NCI-H526 treated with DMSO at 0.1 percent for 48 hours (cell line): Measurements from ENCODE around the gene ICE1.
A peak's percentile ranks its signal among the peaks of the same experiment; 100 is the strongest.
"Not testable (repeated sequence)": the region's sequence is repeated elsewhere in the genome, so short reads cannot be mapped to it uniquely, and the experiment has no call there.

Source experiments
- DNase-seq: peaks from one replicate; lab custom pipeline; 2025; lab: John Stamatoyannopoulos, UW

ICE1 gene

GRCh38 chr5:5490774-5491347 is 68.4 kb downstream of the ICE1 start:
- no peak for DNase-seq

- DNase-seq = peak; percentile 79
These were observed 69.8 kb downstream of the ICE1 start for GRCh38 chr5:5492087-5492933.

DNA sequence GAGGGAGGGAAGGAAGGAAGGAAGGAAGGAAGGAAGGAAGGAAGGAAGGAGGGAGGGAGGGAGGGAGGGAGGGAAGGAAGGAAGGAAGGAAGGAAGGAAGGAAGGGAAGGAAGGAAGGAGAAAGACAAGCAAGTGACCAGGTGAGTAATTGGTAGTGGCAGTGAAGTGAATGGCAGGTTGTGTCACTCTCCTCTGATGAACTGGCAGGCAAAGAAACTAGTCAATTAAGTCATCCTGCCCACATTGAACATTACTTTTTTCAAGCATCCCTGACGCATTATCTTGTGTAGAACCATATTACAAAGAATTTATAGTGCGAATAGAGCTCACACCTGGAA is 70.4 kb downstream of the ICE1 start:
- not testable (repeated sequence) for DNase-seq

- DNase-seq = no peak
These were observed 72.3 kb downstream of the ICE1 start for GRCh38 chr5:5494489-5495402.

DNA sequence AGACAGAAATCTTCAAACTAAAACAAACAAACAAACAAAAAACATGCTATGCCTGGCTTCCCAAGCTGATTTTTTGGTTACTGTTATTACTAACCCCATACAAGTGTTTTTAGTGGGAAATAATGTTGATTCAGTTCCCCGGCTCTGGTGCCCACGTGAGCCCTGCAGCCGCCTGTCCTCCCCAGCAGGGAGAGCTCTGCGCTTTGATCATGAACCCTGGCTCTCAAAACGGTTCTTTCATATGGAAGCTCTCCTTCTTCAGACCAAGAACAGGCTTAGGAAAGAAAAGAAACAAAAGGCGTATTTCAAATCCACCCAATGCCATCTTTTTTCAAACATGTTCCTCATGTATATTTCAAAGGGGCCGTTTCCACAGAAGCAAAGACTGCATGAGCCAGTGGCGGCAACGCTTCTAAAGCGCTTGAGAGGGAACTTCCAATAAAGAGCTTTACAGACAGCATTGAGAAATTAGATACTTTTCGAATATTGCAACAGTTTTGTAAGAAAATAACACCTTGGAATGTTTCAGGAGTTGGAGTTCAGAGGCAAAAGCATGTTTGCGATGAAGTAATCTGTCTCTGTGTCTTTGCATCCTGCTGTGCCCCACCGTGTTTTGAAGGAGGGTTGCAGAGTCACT is 74.8 kb downstream of the ICE1 start:
- DNase-seq = peak; percentile 85

DNA sequence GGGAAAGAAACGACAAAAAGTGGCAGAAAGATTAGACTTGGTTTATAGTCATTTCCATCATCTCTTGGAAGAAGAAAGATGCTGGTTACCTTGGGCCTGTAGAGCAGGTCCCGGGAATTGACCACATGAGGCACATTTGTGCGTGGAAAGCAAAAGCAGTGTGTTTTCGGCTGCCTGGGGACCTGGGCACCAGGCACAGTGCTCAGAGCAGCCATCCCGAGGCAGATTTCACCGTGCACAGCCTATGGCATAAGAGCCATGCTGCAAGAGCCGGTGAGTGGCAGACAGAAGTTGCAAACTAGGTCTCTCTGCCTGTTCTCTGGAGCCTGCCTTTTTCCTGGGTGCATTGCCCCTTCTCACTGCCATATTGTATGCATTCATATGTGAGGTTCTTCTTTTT is 77.0 kb downstream of the ICE1 start:
- DNase-seq = no peak

DNA sequence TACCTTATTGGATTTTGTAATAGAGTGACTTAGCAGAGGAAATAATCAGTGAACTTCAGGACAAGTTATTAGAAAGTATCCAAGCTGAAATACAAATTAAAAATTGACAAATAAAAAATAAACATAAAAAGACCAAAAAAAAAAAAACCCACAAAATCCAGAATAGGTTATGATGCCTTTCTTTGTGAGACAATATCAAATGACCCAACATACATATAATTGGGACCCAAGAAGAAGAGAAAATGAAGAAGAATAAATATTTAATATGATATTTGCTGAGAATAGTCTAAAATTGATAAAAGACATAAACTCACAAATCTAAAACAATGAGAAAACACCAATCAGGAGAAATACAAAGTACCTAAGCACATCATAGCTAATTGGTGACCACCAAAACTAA is 81.8 kb downstream of the ICE1 start:
- DNase-seq = no peak

DNA sequence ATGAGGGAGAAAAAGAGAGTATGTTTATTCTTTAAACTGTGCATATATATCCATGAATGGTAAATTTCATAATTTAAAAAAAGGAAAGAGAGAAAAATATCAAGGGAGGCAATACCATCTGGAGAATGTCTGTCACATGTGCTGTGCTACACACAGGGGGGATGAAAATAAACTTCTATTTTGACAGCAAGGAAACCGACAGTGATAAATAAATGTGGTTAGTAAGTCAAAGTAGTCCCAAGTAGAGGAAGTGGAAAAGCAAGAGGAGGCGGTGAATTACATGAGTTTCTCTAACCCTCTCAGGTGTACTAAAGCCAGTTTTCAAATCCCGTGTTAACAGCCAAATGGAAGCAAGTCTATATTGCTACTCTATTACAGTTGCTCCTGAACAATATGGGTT is 83.3 kb downstream of the ICE1 start:
- DNase-seq = no peak

GRCh38 chr5:5508391-5508790 is 85.9 kb downstream of the ICE1 start:
- DNase-seq = no peak

DNA sequence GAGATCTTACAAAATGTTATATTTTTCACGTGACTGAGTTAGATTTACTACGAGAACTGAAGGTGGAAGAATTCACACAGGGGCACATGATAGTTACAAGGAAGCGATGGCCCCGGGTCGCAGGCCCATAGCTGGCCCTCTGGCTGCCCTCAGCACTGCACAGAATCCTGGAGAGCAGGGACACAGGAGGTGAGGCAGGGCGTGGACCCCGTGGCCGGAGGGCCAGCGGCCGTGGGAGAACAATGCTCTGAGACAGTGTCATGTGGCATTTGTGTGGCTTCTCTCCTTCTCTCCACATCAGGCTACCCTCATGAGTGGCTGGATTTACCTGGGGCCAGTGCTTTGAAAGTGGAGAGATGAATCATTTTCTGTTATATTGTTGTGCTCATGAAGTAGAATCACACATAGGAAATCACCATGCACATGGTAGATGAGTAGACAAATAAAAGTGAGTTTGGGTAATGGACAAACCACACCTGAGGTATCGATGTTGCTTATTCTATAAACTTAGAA is 89.5 kb downstream of the ICE1 start:
- DNase-seq = no peak

GRCh38 chr5:5512543-5512942 is 90.1 kb downstream of the ICE1 start:
- DNase-seq = no peak

DNA sequence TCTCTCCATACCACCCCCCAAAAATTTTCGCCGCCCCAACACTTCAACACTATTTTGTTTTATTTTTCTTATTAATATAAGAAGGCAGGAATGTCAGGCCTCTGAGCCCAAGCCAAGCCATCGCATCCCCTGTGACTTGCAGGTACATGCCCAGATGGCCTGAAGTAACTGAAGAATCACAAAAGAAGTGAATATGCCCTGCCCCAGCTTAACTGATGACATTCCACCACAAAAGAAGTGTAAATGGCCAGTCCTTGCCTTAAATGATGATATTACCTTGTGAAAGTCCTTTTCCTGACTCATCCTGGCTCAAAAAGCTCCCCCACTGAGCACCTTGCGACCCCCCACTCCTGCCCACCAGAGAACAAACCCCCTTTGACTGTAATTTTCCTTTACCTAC is 98.1 kb downstream of the ICE1 start:
- not testable (repeated sequence) for DNase-seq

DNA sequence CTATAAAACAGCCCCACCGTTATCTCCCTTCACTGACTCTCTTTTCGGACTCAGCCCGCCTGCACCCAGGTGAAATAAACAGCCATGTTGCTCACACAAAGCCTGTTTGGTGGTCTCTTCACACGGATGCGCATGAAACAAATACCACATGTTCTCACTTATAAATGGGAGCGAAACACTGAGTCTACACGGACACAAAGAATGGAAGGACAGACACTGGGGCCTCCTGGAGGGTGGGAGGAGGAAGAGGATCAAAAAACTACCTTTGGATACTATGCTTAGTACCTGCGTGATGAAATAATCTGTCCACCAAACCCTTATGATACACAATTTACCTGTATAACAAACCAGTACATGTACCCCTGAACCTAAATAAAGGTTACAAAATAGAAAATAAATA is 98.6 kb downstream of the ICE1 start:
- DNase-seq = no peak

- no peak for DNase-seq
These were observed 99.0 kb downstream of the ICE1 start for GRCh38 chr5:5521478-5521877.

- no peak for DNase-seq
These were observed 99.9 kb downstream of the ICE1 start for GRCh38 chr5:5522336-5522735.

DNA sequence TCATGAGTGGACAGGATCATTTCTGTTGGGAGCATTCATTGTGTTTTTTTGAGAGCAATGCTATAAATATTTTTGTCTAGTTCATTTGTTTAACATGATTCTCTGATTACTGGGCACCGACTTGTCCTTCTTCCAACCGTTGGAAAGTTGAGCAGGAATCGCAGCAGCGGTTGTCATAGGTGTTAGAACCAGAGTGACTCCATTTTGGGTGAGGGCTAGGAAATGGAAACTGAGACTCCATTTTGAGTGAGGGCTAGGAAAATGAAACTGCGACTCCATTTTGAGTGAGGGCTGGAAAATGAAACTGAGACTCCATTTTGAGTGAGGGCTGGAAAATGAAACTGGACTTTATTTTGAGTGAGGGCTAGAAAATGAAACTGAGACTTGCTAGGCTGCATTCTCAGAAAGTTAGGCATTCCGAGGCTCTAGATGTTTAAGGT is 100.6 kb downstream of the ICE1 start:
- DNase-seq = no peak

- no peak for DNase-seq
These were observed 101.8 kb downstream of the ICE1 start for GRCh38 chr5:5524327-5524726.

- DNase-seq = no peak
These were observed 108.9 kb downstream of the ICE1 start for GRCh38 chr5:5531371-5531770.

DNA sequence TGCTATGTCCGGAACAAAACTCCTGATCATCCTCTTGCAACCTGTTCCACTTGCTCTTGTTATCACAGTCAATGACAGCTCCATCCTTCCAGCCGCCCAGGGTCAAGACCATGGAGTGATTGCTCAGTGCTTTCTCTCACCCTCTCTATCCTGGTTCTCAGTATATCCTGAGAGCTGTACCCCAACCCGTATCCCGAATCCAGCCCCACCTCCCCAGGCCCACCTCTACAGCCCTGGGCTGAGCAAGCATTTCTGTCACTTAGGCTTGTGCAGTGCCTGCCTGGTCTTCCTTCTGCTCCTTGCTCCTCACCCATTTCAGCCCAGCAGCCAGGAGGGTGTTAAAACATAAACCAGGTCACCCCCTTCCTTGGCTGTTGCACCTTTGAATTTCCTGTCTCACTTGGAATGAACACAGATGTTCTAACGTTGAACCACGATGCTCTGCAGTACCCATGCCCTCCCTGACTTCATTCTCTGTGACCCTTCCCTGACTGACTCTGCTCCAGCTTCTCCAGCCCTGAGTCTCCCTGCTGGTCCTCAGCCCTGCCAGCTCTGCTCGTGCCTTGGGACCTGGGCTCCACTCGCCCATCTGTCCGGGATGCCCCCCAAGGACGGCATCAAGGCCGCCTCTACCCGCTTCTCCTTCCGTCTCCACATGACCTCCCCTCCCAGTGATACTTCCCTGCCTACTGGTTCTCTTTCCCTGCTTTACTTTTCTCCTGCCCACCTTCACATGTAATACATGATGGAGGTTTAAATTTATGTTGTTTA is 110.0 kb downstream of the ICE1 start:
- DNase-seq = no peak

DNA sequence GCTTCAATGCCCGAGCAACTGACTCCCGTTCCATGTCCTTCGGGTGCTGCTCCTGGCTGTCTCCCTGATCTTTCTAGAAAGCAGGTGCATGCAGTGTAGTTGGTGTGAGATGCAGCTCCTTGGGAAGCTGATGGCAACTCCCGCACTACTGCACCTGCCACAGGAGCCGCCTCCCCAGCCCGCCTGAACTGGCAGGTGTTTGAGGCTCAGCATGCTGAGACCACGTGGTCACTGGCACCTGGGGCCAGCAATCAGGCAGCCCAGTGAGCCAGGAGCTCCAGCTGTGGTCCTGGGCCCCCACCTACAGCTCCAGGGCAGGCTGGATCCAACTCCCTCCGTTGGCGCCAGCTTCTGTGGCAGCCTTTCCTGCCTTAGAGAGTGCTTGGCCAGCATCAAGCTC is 111.5 kb downstream of the ICE1 start:
- DNase-seq = no peak

- no peak for DNase-seq
These were observed 111.9 kb downstream of the ICE1 start for GRCh38 chr5:5534333-5534732.
